Neuronal stem cell (in vitro differentiated cells): ENCODE measurements around the gene MOCOS.

Source experiments
- DNase-seq: peaks from one replicate; pipeline ENCODE4 v3.0.0-alpha.2; 2013; ENCODE audit warnings: low spot score
- H2AFZ ChIP-seq: one replicate; pipeline ENCODE4 v1.6.1; 2013; ENCODE audit warnings: mild to moderate bottlenecking, low read length, inconsistent platforms
- H2AK5ac ChIP-seq: 2 replicates; pipeline ENCODE4 v1.6.1; 2013; ENCODE audit warnings: low read depth, mild to moderate bottlenecking, inconsistent platforms, low read length, moderate library complexity, mixed read lengths
- H2BK120ac ChIP-seq: 2 replicates; pipeline ENCODE4 v1.6.1; 2013; ENCODE audit warnings: low read depth, mild to moderate bottlenecking, inconsistent platforms, low read length, moderate library complexity, mixed read lengths
- H2BK12ac ChIP-seq: one replicate; pipeline ENCODE4 v1.6.1; 2013; ENCODE audit warnings: low read length, inconsistent platforms
- H2BK15ac ChIP-seq: 2 replicates; pipeline ENCODE4 v1.6.1; 2013; ENCODE audit warnings: mild to moderate bottlenecking, low read length, inconsistent platforms, mixed read lengths
- H2BK5ac ChIP-seq: one replicate; pipeline ENCODE4 v1.6.1; 2013; ENCODE audit warnings: inconsistent platforms, mild to moderate bottlenecking, low read length, moderate library complexity
- H3K14ac ChIP-seq: one replicate; pipeline ENCODE4 v1.6.1; 2013; ENCODE audit warnings: low read length, inconsistent platforms
- H3K18ac ChIP-seq: 2 replicates; pipeline ENCODE4 v1.6.1; 2013; ENCODE audit warnings: low read length, inconsistent platforms
- H3K23ac ChIP-seq: 2 replicates; pipeline ENCODE4 v1.6.1; 2013; ENCODE audit warnings: low read depth, mild to moderate bottlenecking, mixed read lengths, low read length, inconsistent platforms; ENCODE audit not compliant: poor library complexity
- H3K27ac ChIP-seq: replicated peaks from 3 replicates; pipeline ENCODE4 v1.5.1; 2013; ENCODE audit warnings: low read length, inconsistent platforms
- H3K27me3 ChIP-seq, 3 experiments: 2 replicates each; pipeline ENCODE4 v1.6.1; 2013; ENCODE audit warnings: low read length in 3 of 3, mild to moderate bottlenecking in 2 of 3, inconsistent platforms in 1 of 3, low read depth in 1 of 3, mixed read lengths in 1 of 3, moderate library complexity in 1 of 3; ENCODE audit not compliant: control insufficient read depth in 3 of 3, insufficient read depth in 3 of 3
- H3K36me3 ChIP-seq, 2 donors: replicated peaks in 1 of 2; 2 replicates each; pipeline ENCODE4 v1.6.1; 2013; ENCODE audit warnings: low read length in 2 of 2; ENCODE audit not compliant: control insufficient read depth in 2 of 2, insufficient read depth in 2 of 2
- H3K4ac ChIP-seq: 2 replicates; pipeline ENCODE4 v1.6.1; 2013; ENCODE audit warnings: inconsistent platforms, mild to moderate bottlenecking, low read length, moderate library complexity
- H3K4me1 ChIP-seq, 2 donors: 1 replicate in 1 of 2; 2 replicates in 1 of 2; pipeline ENCODE4 v1.6.1; 2013; ENCODE audit warnings: low read length in 2 of 2, low read depth in 1 of 2; ENCODE audit not compliant: control insufficient read depth in 2 of 2, insufficient read depth in 1 of 2
- H3K4me2 ChIP-seq: one replicate; pipeline ENCODE4 v1.6.1; 2013; ENCODE audit warnings: mild to moderate bottlenecking, low read length, inconsistent platforms; ENCODE audit not compliant: insufficient read depth, poor library complexity, severe bottlenecking
- H3K4me3 ChIP-seq, 2 donors: 2 replicates each; pipeline ENCODE4 v1.5.1; 2013; ENCODE audit warnings: low read length in 2 of 2, mild to moderate bottlenecking in 2 of 2, inconsistent platforms in 1 of 2, moderate library complexity in 1 of 2
- H3K79me1 ChIP-seq: one replicate; pipeline ENCODE4 v1.6.1; 2013; ENCODE audit warnings: low read depth, mild to moderate bottlenecking, inconsistent platforms, low read length, moderate library complexity
- H3K9ac ChIP-seq: one replicate; pipeline ENCODE4 v1.6.1; 2013; ENCODE audit warnings: mild to moderate bottlenecking, low read depth, low read length, inconsistent platforms; ENCODE audit not compliant: poor library complexity
- H3K9me3 ChIP-seq, 2 donors: replicated peaks in 1 of 2; 2 replicates each; pipeline versions ENCODE3 to v1.6.1; 2013; ENCODE audit warnings: low read length in 2 of 2, mild to moderate bottlenecking in 2 of 2, inconsistent platforms in 1 of 2, low read depth in 1 of 2, mixed read lengths in 1 of 2, moderate library complexity in 1 of 2; ENCODE audit not compliant: control insufficient read depth in 2 of 2, insufficient read depth in 1 of 2
- H4K8ac ChIP-seq: one replicate; pipeline ENCODE4 v1.6.1; 2013; ENCODE audit warnings: low read depth, mild to moderate bottlenecking, inconsistent platforms, low read length, moderate library complexity
- H4K91ac ChIP-seq: one replicate; pipeline ENCODE4 v1.6.1; 2013; ENCODE audit warnings: low read length, low read depth, mild to moderate bottlenecking, inconsistent platforms; ENCODE audit not compliant: poor library complexity
- WGBS, 2 donors: extraction: QIAGEN DNeasy Blood & Tissue Kit; methylation state at CpG; one replicate each; pipeline ENCODE4 v1.1.7; 2013; ENCODE audit warnings: missing lambda C conversion rate in 2 of 2, mixed read lengths in 1 of 2; ENCODE audit not compliant: insufficient read length in 2 of 2, insufficient replicate concordance in 1 of 2; ENCODE audit errors: extremely low coverage in 2 of 2; 5-methylcytosine and 5-hydroxymethylcytosine counted together

MOCOS gene

GRCh38 chr18:36183033-36183432, 4.3 kb upstream of the MOCOS start:
- H2BK5ac ChIP-seq, result no peak overlapping the region
- peaks cover 17 to 33% (median 28%) of the 10 kb centered on the region in 3 experiments for H3K27me3 ChIP-seq
- peaks cover 0 to 2% of the 10 kb centered on the region in 2 donors for H3K36me3 ChIP-seq
- H3K9me3 ChIP-seq, result no peaks in the 10 kb centered on the region
- no peak overlapping the region for H3K23ac ChIP-seq
- H4K8ac ChIP-seq, result no peak overlapping the region
- H3K4me1 ChIP-seq, result peaks cover 0 to 2% of the 10 kb centered on the region in 2 donors
- H2BK12ac ChIP-seq, result no peak overlapping the region
- no peak overlapping the region for H2AFZ ChIP-seq
- no peak overlapping the region for H2AK5ac ChIP-seq
- H3K4ac ChIP-seq, result no peak overlapping the region
- H2BK120ac ChIP-seq, result no peak overlapping the region
- no CpG with 5 or more reads among the region's 6 CpGs for WGBS, 2 donors
- no peak overlapping the region for H3K4me2 ChIP-seq
- no peak for DNase-seq
- H3K18ac ChIP-seq, result no peak overlapping the region
- no peak overlapping the region for H2BK15ac ChIP-seq
- no peak overlapping the region for H3K27ac ChIP-seq
- no peak overlapping the region for H3K9ac ChIP-seq
- H3K4me3 ChIP-seq, result no peak overlapping the region
- no peaks in the 10 kb centered on the region for H3K79me1 ChIP-seq
- no peak overlapping the region for H4K91ac ChIP-seq
- H3K14ac ChIP-seq, result no peak overlapping the region

DNA sequence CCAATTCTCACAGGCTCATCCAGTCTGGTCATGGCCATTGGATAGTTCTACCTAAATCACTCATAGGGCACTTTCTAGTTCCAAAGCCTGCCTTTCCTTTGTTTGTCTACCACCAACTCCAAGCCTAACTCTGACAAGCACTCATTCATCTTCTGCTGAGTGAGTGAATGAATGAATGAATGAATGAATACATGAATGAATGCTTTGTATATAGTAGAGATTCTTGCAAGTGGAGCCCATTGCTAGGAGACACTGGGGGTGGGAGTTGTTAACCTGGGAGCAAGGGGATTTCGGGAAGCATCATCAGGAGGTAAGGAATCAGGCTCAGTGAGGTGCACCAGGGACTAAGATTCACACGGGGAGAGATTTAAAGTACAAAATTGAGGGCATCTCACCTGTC, 3.3 kb upstream of the MOCOS start:
- no peak overlapping the region for H3K4me2 ChIP-seq
- no CpG with 5 or more reads among the region's 2 CpGs for WGBS, 2 donors
- no peaks in the 10 kb centered on the region for H3K9me3 ChIP-seq
- H3K23ac ChIP-seq, result no peak overlapping the region
- H2BK15ac ChIP-seq, result no peak overlapping the region
- H3K4me3 ChIP-seq, result no peak overlapping the region
- no peak overlapping the region for H2AK5ac ChIP-seq
- H4K8ac ChIP-seq, result no peak overlapping the region
- no peak overlapping the region for H4K91ac ChIP-seq
- H3K4me1 ChIP-seq, result peaks cover 0 to 2% of the 10 kb centered on the region in 2 donors
- DNase-seq, result no peak
- no peak overlapping the region for H2AFZ ChIP-seq
- no peak overlapping the region for H3K14ac ChIP-seq
- H3K36me3 ChIP-seq, result no peaks in the 10 kb centered on the region
- no peak overlapping the region for H2BK12ac ChIP-seq
- no peak overlapping the region for H2BK120ac ChIP-seq
- peaks cover 21 to 43% (median 37%) of the 10 kb centered on the region in 3 experiments for H3K27me3 ChIP-seq
- H3K18ac ChIP-seq, result no peak overlapping the region
- H3K9ac ChIP-seq, result no peak overlapping the region
- H3K27ac ChIP-seq, result no peak overlapping the region
- no peak overlapping the region for H3K4ac ChIP-seq
- no peaks in the 10 kb centered on the region for H3K79me1 ChIP-seq
- no peak overlapping the region for H2BK5ac ChIP-seq

- Histone ChIP-seq H3K4me2 (no peak overlapping the region), H3K14ac (no peak overlapping the region), H2BK12ac (no peak overlapping the region), H4K8ac (no peak overlapping the region), H2BK120ac (no peak overlapping the region), H3K9me3 (no peaks in the 10 kb centered on the region), H3K27ac (no peak overlapping the region), H2BK15ac (no peak overlapping the region), H3K4me3 (no peak overlapping the region), H3K4ac (no peak overlapping the region), H2BK5ac (no peak overlapping the region), H4K91ac (no peak overlapping the region), H3K36me3 (no peaks in the 10 kb centered on the region), H3K27me3 (peaks cover 21 to 51% (median 41%) of the 10 kb centered on the region in 3 experiments), H3K23ac (no peak overlapping the region), H2AK5ac (no peak overlapping the region), H3K9ac (no peak overlapping the region), H3K18ac (no peak overlapping the region), H2AFZ (no peak overlapping the region), H3K4me1 (peaks cover 0 to 2% of the 10 kb centered on the region in 2 donors), H3K79me1 (no peaks in the 10 kb centered on the region)
- DNase-seq, result no peak
- WGBS, 2 donors, result no CpG with 5 or more reads among the region's 3 CpGs
Measured at GRCh38 chr18:36185157-36185556, 2.1 kb upstream of the MOCOS start.

DNA sequence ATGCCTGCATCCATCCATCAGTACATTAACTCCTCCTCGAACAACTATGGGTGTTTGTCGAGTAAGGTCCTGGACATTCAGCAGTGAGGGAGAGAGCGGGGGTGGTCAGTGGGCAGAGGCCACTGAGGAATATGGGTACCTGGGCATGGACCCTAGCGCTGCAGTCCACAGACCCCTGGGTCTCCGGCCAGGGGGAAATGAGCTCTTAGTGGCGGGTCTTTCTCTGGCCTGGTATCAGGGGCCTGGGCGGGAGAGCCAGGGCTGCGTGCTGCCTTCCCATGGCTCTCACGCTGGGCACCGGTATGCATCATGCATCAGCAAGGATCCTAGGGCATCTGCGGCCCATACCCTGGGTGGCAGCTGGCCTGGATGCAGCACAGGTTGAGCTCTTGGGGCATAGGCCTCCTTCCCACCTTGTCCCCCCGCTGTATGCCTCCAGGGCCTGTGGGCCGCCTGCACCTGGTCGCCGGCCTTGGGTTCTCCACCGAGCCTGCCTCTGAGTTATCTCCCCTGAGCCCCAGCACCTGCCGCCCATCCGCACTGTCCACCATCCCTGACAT, 1.3 kb upstream of the MOCOS start:
- Histone ChIP-seq H3K9ac (no peak overlapping the region), H3K14ac (no peak overlapping the region), H3K18ac (no peak overlapping the region), H4K91ac (no peak overlapping the region), H3K27me3 (peaks cover 21 to 51% (median 41%) of the 10 kb centered on the region in 3 experiments), H3K79me1 (no peaks in the 10 kb centered on the region), H2AK5ac (no peak overlapping the region), H2BK15ac (no peak overlapping the region), H3K9me3 (no peaks in the 10 kb centered on the region), H2BK12ac (no peak overlapping the region), H2AFZ (peak overlapping the region; percentile 97), H3K4ac (no peak overlapping the region), H4K8ac (no peak overlapping the region), H3K23ac (peak overlapping the region; percentile 46), H3K27ac (no peak overlapping the region), H3K4me1 (peaks cover 0 to 2% of the 10 kb centered on the region in 2 donors), H2BK5ac (no peak overlapping the region), H3K36me3 (no peaks in the 10 kb centered on the region), H3K4me3 (peak overlapping the region in 1 of 2 donors; percentile 36), H2BK120ac (no peak overlapping the region), H3K4me2 (no peak overlapping the region)
- DNase-seq, result no peak
- WGBS, 2 donors, result no CpG with 5 or more reads among the region's 18 CpGs
